K562 (cell line): ENCODE results near the gene MYO1D. TPM values are rescaled to one million over a fixed set of nuclear protein-coding genes. Genes with fewer than 3 reads are reported as not detected.

Source experiments
- FOSL1 ChIP-seq: fragments of 200-800 bp; sonication (Bioruptor generic); conservative IDR thresholded peaks from 2 replicates; pipeline ENCODE4 v1.6.1; 2016; ENCODE audit warnings: missing genetic modification characterization, missing compliant biosample characterization
- HOMEZ ChIP-seq: fragments of 250-450 bp; sonication (Bioruptor Pico); IDR thresholded peaks from 2 replicates; pipeline ENCODE4 v1.4.0; 2020; ENCODE audit warnings: mild to moderate bottlenecking, moderate library complexity
- SAP30 ChIP-seq: fragments of 200-600 bp; sonication (generic); IDR thresholded peaks from 2 replicates; pipeline ENCODE4 v1.6.1; 2012; ENCODE audit warnings: borderline replicate concordance, low read depth, mild to moderate bottlenecking, moderate library complexity, low read length, control low read depth, inconsistent platforms; ENCODE audit not compliant: insufficient read depth, poor library complexity, severe bottlenecking
- ZNF133 ChIP-seq: fragments of 250-450 bp; sonication (Bioruptor Pico); IDR thresholded peaks from 2 replicates; pipeline ENCODE4 v1.4.0; 2020; ENCODE audit warnings: mild to moderate bottlenecking
- ZNF311 ChIP-seq: fragments of 250-450 bp; sonication (Bioruptor Pico); IDR thresholded peaks from 2 replicates; pipeline ENCODE4 v1.4.0; 2020; ENCODE audit warnings: mild to moderate bottlenecking, moderate library complexity
- ZNF347 ChIP-seq: fragments of 450-650 bp; formaldehyde crosslinking; IDR thresholded peaks from 2 replicates; pipeline ENCODE4 v1.4.0; 2020; ENCODE audit warnings: low read depth, mild to moderate bottlenecking, moderate library complexity
- ZNF512 ChIP-seq: IDR thresholded peaks from 2 replicates; pipeline ENCODE4 v1.6.1; 2016; ENCODE audit warnings: missing genetic modification characterization, missing compliant biosample characterization
- polyA plus RNA-seq, 8 experiments: library from polyadenylated mRNA; depleted of rRNA in 4 of 8; stranded (reverse) in 5 of 8; unstranded in 3 of 8; fragments of >200 nt; fragmentation: Nextera tagmentation in 2 of 8; fragmentation: Illumina TruSeq in 1 of 8; extraction: Ambion mirVana in 2 of 8; extraction: Trizol in 1 of 8; gene quantifications; 2 replicates each; pipeline versions ENCODE4 v1.2.1 to v1.2.3, GENCODE V29; 2011 to 2014; ENCODE audit warnings: inconsistent platforms in 1 of 8, missing spikeins in 1 of 8
- total RNA-seq, 7 experiments: library from RNA; depleted of rRNA in 6 of 7; stranded (reverse); fragments of >200 nt in 6 of 7; fragmentation: Illumina TruSeq in 2 of 7; extraction: Trizol in 2 of 7; gene quantifications; 2 replicates each; pipeline versions ENCODE4 v1.2.1 to v1.2.3, GENCODE V29; 2011 to 2021; ENCODE audit warnings: low replicate concordance in 1 of 7
- TF ChIP-seq, protein P1 (sequence below), 2 experiments: fragments of 150-350 bp in 1 of 2; IDR thresholded peaks; 2 replicates each; pipeline ENCODE4 v1.6.1; 2012 to 2016; ENCODE audit warnings: low read depth in 2 of 2, low read length in 2 of 2, mild to moderate bottlenecking in 1 of 2, moderate library complexity in 1 of 2
- TF ChIP-seq, protein P2 (sequence below): fragments of 250-450 bp; sonication (Bioruptor Pico); IDR thresholded peaks from 2 replicates; pipeline ENCODE4 v1.4.0; 2020
- TF ChIP-seq, protein P3 (sequence below), 2 experiments: fragments of 200-800 bp in 1 of 2; sonication (Bioruptor generic) in 1 of 2; sonication (generic) in 1 of 2; formaldehyde crosslinking in 1 of 2; IDR thresholded peaks in 1 of 2; conservative IDR thresholded peaks in 1 of 2; 2 replicates each; pipeline versions ENCODE4 v1.5.0 to v1.6.1; 2016 to 2020; ENCODE audit warnings: missing compliant biosample characterization in 1 of 2, missing genetic modification characterization in 1 of 2, missing genetic modification reagents in 1 of 2

Gene MYO1D
- total and polyA plus RNA-seq, 9 of the 15 experiments (the other 6 are each of a cell fraction or from before 2014, with no cell fraction given) = 2.1 to 71.2 (median 45.4) TPM

GRCh38 chr17:32877164-32877764 lies 340 bp upstream of the MYO1D start (continued):
- TF ChIP-seq, protein P1, sequence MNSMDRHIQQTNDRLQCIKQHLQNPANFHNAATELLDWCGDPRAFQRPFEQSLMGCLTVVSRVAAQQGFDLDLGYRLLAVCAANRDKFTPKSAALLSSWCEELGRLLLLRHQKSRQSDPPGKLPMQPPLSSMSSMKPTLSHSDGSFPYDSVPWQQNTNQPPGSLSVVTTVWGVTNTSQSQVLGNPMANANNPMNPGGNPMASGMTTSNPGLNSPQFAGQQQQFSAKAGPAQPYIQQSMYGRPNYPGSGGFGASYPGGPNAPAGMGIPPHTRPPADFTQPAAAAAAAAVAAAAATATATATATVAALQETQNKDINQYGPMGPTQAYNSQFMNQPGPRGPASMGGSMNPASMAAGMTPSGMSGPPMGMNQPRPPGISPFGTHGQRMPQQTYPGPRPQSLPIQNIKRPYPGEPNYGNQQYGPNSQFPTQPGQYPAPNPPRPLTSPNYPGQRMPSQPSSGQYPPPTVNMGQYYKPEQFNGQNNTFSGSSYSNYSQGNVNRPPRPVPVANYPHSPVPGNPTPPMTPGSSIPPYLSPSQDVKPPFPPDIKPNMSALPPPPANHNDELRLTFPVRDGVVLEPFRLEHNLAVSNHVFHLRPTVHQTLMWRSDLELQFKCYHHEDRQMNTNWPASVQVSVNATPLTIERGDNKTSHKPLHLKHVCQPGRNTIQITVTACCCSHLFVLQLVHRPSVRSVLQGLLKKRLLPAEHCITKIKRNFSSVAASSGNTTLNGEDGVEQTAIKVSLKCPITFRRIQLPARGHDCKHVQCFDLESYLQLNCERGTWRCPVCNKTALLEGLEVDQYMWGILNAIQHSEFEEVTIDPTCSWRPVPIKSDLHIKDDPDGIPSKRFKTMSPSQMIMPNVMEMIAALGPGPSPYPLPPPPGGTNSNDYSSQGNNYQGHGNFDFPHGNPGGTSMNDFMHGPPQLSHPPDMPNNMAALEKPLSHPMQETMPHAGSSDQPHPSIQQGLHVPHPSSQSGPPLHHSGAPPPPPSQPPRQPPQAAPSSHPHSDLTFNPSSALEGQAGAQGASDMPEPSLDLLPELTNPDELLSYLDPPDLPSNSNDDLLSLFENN (IDR thresholded peaks at IDR 0.05; ENCODE audit: low read depth in 2 of 2, low read length in 2 of 2) = no peak
- TF ChIP-seq SAP30 (no peak), FOSL1 (tag) (peak; percentile 5; the same call in 1 of the 2 replicates), ZNF512 (tag) (no peak), ZNF311 (CRISPR knock-in tag) (no peak), ZNF133 (CRISPR knock-in tag) (no peak), HOMEZ (CRISPR knock-in tag) (no peak), ZNF347 (CRISPR knock-in tag) (no peak)
- TF ChIP-seq, protein P2, sequence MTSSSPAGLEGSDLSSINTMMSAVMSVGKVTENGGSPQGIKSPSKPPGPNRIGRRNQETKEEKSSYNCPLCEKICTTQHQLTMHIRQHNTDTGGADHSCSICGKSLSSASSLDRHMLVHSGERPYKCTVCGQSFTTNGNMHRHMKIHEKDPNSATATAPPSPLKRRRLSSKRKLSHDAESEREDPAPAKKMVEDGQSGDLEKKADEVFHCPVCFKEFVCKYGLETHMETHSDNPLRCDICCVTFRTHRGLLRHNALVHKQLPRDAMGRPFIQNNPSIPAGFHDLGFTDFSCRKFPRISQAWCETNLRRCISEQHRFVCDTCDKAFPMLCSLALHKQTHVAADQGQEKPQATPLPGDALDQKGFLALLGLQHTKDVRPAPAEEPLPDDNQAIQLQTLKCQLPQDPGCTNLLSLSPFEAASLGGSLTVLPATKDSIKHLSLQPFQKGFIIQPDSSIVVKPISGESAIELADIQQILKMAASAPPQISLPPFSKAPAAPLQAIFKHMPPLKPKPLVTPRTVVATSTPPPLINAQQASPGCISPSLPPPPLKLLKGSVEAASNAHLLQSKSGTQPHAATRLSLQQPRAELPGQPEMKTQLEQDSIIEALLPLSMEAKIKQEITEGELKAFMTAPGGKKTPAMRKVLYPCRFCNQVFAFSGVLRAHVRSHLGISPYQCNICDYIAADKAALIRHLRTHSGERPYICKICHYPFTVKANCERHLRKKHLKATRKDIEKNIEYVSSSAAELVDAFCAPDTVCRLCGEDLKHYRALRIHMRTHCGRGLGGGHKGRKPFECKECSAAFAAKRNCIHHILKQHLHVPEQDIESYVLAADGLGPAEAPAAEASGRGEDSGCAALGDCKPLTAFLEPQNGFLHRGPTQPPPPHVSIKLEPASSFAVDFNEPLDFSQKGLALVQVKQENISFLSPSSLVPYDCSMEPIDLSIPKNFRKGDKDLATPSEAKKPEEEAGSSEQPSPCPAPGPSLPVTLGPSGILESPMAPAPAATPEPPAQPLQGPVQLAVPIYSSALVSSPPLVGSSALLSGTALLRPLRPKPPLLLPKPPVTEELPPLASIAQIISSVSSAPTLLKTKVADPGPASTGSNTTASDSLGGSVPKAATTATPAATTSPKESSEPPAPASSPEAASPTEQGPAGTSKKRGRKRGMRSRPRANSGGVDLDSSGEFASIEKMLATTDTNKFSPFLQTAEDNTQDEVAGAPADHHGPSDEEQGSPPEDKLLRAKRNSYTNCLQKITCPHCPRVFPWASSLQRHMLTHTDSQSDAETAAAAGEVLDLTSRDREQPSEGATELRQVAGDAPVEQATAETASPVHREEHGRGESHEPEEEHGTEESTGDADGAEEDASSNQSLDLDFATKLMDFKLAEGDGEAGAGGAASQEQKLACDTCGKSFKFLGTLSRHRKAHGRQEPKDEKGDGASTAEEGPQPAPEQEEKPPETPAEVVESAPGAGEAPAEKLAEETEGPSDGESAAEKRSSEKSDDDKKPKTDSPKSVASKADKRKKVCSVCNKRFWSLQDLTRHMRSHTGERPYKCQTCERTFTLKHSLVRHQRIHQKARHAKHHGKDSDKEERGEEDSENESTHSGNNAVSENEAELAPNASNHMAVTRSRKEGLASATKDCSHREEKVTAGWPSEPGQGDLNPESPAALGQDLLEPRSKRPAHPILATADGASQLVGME = 0 out of 2 replicates have a peak, but pooled peaks have one; percentile 24
- TF ChIP-seq, protein P3, sequence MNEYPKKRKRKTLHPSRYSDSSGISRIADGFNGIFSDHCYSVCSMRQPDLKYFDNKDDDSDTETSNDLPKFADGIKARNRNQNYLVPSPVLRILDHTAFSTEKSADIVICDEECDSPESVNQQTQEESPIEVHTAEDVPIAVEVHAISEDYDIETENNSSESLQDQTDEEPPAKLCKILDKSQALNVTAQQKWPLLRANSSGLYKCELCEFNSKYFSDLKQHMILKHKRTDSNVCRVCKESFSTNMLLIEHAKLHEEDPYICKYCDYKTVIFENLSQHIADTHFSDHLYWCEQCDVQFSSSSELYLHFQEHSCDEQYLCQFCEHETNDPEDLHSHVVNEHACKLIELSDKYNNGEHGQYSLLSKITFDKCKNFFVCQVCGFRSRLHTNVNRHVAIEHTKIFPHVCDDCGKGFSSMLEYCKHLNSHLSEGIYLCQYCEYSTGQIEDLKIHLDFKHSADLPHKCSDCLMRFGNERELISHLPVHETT (CRISPR knock-in tag; conservative IDR thresholded peaks at IDR 0.05 in 1 of 2, IDR thresholded peaks at IDR 0.05 in 1 of 2) = peak in 1 of 2 experiments; percentile 64; a peak in 2 of 4 replicates
